ENCODE measurements around the gene ACTL8.

Gene ACTL8

DNA sequence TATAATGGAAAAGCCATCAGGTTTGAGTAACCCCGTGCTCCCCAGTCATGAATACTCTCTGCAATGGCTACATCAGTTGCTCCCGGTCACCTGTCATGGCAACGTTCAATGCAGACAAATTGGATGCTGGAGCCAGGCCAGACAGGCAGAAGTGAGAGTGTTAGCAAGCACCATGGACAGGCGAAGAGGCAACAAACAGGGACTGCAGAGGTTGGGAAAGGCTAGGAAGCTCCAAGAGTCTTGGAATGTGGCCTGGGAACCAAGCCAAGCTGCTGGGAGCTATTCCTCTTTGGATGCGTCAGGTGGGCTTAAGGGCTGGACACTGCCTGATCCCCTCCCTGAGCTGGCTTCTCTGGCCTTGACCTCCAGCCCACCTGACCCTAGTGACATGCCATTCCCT is 102.9 kb downstream of the ACTL8 start:
- no peak overlapping the region for H3K4me3 ChIP-seq (ENCODE audit: low read depth, low read length)
- in situ Hi-C loops (cut with HindIII; ENCODE audit: low sequenced_read_pairs) = no loop called here
- TF ChIP-seq, protein P1, sequence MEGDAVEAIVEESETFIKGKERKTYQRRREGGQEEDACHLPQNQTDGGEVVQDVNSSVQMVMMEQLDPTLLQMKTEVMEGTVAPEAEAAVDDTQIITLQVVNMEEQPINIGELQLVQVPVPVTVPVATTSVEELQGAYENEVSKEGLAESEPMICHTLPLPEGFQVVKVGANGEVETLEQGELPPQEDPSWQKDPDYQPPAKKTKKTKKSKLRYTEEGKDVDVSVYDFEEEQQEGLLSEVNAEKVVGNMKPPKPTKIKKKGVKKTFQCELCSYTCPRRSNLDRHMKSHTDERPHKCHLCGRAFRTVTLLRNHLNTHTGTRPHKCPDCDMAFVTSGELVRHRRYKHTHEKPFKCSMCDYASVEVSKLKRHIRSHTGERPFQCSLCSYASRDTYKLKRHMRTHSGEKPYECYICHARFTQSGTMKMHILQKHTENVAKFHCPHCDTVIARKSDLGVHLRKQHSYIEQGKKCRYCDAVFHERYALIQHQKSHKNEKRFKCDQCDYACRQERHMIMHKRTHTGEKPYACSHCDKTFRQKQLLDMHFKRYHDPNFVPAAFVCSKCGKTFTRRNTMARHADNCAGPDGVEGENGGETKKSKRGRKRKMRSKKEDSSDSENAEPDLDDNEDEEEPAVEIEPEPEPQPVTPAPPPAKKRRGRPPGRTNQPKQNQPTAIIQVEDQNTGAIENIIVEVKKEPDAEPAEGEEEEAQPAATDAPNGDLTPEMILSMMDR (IDR thresholded peaks at IDR 0.05; ENCODE audit: low read depth, low read length) = no peak
- no peak for DNase-seq (ENCODE audit: low read depth, low spot score)

DNA sequence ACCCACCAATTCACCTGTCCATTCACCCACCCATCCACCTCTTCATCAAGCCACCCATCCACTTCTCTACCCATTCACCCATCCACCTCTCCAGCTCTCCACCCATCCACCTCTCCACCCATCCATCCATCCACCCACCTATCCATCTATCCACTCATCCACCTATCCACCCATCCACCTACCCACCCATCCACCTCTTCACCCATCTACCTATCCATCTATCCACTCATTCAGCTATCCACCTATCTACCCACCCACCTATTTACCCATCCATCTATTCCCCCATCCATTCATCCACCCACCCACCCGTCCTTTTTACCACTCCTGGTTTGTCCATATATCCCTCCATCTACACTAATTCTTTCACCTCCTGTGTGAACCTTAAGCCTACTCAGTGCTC is 105.7 kb downstream of the ACTL8 start:
- in situ Hi-C loops (cut with HindIII; ENCODE audit: low sequenced_read_pairs) = no loop called here
- TF ChIP-seq, protein P1 (IDR thresholded peaks at IDR 0.05; ENCODE audit: low read depth, low read length) = no peak
- H3K4me3 ChIP-seq (ENCODE audit: low read depth, low read length) = no peak overlapping the region
- DNase-seq (ENCODE audit: low read depth, low spot score) = no peak

DNA sequence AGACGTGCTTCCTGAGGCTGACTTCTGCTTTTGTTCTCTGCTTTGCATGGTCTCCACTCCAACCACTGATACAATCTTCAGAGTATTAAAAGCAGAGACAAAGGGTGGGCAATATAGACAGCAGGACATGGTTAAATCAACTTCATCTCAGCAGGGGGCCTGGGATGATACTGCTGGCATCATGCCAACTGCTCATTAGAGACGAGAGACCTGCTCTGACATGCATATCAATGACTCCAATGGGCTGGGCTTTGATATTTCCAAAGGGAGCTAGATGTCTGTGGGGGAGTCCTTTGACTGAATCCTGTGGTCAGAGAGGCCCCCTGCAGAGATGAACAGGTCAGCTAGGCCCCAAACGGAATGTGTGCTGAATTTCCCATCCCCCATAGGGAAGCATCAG is 106.6 kb downstream of the ACTL8 start:
- no peak overlapping the region for H3K4me3 ChIP-seq (ENCODE audit: low read depth, low read length)
- TF ChIP-seq, protein P1 (IDR thresholded peaks at IDR 0.05; ENCODE audit: low read depth, low read length) = no peak
- in situ Hi-C loops (cut with HindIII; ENCODE audit: low sequenced_read_pairs) = no loop called here
- DNase-seq (ENCODE audit: low read depth, low spot score) = peak; percentile 44

GRCh38 chr1:17862121-17862520 is 107.0 kb downstream of the ACTL8 start:
- in situ Hi-C loops (cut with HindIII; ENCODE audit: low sequenced_read_pairs) = no loop called here
- TF ChIP-seq, protein P1 (IDR thresholded peaks at IDR 0.05; ENCODE audit: low read depth, low read length) = no peak
- no peak overlapping the region for H3K4me3 ChIP-seq (ENCODE audit: low read depth, low read length)
- no peak for DNase-seq (ENCODE audit: low read depth, low spot score)

GRCh38 chr1:17865912-17866739 is 111.0 kb downstream of the ACTL8 start:
- no peak overlapping the region for H3K4me3 ChIP-seq (ENCODE audit: low read depth, low read length)
- TF ChIP-seq, protein P1 (IDR thresholded peaks at IDR 0.05; ENCODE audit: low read depth, low read length) = no peak
- in situ Hi-C loops (cut with HindIII; ENCODE audit: low sequenced_read_pairs) = no loop called here
- peak; percentile 79 for DNase-seq (ENCODE audit: low read depth, low spot score)

GRCh38 chr1:17866740-17867029 is 111.6 kb downstream of the ACTL8 start:
- TF ChIP-seq, protein P1 (IDR thresholded peaks at IDR 0.05; ENCODE audit: low read depth, low read length) = no peak
- in situ Hi-C loops (cut with HindIII; ENCODE audit: low sequenced_read_pairs) = no loop called here
- no peak overlapping the region for H3K4me3 ChIP-seq (ENCODE audit: low read depth, low read length)
- DNase-seq (ENCODE audit: low read depth, low spot score) = no peak
